NCI-H2171 treated with DMSO at 0.1 percent for 48 hours (cell line): Measurements from ENCODE around the gene GRIK4.

Experiments
- DNase-seq: peaks from one replicate; lab custom pipeline; 2025; lab: John Stamatoyannopoulos, UW

GRIK4 gene

DNA sequence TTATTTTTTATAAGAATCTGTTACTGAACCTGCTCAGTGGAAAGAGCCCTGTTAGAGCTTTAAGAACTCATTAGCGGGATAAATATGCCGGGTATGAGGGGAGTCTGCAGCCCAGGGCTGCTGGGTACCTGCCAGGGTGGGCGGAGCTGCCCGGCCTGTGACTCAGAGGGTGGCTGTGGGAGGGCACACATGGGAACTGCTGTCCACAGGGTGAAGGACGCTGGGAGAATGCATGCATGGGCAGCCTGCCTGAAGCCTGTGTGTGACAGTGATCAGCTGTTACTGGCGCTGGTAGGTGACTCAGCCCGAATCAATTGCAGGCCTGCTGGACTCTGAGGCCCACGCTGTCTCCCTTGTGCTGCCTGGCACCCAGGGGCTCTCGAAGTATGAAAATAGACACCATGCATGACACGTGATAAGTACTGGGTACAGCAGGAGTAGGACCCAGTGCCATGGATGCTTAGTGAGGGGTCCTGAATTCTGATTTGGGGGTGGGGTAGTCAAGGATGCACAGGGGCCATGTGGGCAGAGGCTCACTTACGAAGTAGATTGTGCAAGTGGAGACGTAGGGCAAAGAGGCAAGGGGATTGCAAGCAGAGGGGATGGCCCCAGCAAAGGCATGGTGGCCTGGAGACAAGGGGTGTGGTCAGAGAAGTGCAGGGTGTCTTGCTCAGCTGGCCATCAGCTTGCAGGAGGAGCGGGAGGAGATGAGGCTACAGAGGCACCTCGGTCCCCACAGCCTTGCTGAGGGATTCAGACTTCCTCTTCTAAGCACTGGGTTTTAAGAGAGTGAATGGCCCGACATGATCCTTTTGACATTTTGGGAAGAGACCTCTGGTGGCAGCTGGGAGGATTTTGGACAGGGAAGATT lies 36.5 kb downstream of the GRIK4 start:
- DNase-seq, result peak; percentile 59

- DNase-seq, result no peak
Observed at GRCh38 chr11:120548682-120549209, 37.2 kb downstream of the GRIK4 start.

GRCh38 chr11:120549346-120549745 lies 37.8 kb downstream of the GRIK4 start:
- DNase-seq, result no peak

- DNase-seq, result no peak
Observed at GRCh38 chr11:120550007-120550406, 38.5 kb downstream of the GRIK4 start.

DNA sequence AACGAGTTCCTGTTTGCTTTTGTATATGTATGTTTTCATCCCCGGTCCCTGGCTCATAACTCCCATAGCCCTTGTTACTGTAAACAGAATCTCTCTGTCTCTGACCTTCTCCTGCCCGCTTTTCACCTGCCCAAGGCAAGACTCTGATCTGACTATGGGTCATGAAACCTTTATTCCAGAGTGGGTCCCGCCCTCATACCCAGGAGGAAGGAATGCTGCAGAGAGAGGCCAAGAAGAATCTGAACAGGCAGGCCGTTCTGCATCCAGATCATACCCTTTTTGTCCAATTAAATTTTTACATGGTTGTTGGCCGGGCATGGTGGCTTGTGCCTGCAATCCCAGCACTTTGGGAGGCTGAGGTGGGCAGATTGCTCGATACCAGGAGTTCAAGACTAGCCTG lies 39.6 kb downstream of the GRIK4 start:
- DNase-seq, result no peak

GRCh38 chr11:120554766-120555432 lies 43.4 kb downstream of the GRIK4 start:
- no peak for DNase-seq

DNA sequence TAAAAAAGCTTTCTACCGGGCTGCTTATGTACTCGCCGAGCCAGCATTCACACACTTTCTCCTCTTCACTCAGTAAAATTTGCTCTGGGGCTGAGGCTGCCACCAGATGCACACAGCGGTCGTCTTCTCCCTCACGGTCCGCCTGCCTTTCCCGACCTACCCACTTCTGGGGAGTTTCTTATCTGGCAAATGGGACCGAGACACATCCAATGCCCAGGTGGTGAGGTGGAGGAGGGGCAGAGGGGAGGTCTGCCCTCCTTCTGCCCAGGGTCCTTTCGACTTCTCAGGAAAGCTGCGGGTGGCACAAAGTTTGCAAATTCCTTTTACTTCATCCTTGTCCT lies 43.9 kb downstream of the GRIK4 start:
- no peak for DNase-seq

- DNase-seq, result no peak
Observed at GRCh38 chr11:120556797-120557196, 45.2 kb downstream of the GRIK4 start.

DNA sequence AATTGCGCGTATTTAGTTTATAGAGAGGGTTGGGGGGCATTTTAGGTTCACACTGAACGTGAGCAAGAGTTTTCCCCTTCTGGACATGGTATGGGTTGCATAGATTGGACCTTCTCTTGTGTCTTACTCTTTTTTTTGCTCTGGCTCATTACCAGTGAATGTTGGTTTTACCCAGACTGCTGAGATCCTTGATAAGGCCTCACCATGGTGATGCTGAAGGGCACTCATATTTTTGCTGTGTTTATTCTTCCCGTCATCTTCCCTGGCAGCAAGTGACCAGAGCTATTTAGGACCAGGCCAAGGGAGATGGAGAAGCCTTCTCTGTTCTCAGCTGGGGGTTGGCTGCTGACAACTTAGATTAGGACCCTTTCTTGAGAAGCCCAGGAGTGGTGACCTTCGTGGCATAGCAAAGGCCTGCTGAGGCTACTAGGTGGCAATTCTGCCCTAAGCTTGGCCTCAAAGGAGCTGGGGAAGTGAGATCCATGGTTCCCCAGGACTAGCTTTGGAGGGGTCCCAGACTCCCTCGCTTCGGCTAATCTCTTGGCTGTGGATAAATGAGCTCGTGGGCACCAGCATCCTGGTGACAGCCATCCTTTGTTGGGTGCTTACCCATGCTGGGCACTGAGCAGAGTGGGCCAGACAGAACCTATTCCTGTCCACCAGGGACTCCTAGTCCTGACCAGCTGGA lies 47.3 kb downstream of the GRIK4 start:
- no peak for DNase-seq

DNA sequence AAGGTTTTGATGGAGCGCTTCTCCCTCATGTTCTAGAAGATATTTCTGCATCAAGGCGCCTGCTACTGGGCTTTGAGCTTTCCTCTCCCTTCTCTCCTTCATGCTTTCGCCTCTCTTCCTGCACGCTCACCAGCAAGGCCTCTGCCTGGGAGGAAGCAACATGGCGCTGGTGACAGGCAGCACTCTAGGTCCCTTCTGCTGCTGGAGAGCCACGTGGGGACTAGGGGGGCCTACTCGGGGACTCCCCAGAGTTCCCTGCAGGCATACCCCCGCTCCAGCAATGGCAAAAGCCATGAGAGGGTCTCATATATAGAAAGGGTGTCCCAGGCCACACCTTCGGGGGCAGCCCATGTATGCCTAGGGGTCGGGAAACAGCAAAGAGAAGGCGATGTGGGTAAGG lies 49.7 kb downstream of the GRIK4 start:
- DNase-seq, result no peak

GRCh38 chr11:120562806-120563425 lies 51.4 kb downstream of the GRIK4 start:
- no peak for DNase-seq

DNA sequence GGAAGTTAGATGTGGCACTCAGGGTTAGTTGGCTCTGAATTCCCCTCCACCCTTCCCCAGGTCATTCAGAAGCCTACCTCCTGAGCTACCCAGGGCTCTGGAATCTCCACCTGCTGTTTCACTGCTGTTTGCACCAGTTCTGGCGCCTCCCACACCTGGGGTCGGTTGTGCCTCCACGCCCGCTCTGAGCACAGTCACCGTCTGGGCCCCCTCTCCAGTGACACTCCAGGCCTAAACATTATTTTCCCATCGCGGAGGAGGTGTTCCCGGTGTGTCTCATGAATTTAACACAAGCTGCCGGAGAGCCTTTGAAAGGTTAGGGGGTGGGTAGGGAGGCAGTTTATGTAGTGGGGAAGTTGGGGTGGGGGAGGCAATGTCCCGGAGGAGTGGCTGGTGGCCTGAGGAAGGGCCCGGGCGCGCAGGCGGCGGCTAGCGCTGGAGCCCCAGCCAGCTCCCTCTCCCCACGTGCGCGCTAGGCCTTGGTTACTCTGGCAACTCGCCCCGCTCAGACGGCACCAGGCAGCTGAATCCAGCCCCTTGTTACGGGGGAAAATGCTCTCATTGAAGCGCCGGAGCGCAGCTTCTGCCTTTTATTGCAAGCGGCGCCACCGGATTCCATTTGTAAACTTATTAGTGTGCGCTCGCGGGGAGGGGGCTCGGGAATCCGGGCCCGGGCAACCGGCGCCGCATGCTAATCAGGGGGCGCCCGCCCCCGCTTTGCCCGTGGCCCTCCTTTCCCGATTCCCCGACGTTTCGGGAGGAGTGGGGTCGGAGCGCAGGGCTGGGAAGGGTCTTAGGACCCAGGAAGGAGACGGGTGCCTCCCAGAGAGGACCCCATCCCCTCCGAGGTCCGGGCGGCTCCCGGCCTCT lies 52.4 kb downstream of the GRIK4 start:
- peak; percentile 50 for DNase-seq

DNA sequence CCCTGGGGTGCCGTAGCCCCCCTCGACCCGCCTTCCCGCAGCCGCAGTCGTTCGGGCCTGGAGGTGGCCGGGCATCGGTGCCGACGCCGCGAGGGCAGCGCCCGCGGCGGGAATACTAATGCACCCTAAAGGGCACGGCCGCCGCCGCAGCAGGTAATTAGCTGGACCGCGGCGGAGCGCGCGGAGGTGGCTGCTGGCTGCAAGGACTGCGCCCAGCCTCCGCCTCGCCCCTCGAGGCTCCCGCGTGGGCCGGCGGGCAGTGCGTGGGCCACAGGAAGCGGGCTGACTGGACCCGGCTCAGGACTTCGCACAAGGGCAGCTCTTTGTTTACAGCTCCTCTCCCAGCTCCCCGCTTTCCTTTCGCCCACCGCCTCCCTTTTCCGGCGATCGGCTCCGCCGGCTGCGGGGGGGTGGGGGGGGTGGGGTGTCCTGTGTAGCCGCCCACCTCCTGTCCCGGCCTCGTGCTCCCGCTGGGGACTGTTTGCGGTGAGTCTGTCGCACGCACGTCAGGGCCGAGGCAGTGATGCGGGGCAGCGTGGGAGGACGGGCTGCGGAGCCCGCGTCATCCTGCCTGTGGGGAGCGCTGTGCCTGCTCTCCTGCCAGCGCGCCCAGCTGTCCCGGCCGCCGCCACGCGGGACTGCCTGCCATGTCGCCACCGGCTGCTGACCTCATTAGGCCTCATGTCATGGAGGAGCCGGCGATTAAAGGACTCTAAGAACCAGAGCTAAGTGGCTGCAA lies 53.2 kb downstream of the GRIK4 start:
- peak; percentile 35 for DNase-seq

- DNase-seq, result no peak
Observed at GRCh38 chr11:120565466-120566155, 54.1 kb downstream of the GRIK4 start.

- no peak for DNase-seq
Observed at GRCh38 chr11:120566176-120566575, 54.6 kb downstream of the GRIK4 start.

DNA sequence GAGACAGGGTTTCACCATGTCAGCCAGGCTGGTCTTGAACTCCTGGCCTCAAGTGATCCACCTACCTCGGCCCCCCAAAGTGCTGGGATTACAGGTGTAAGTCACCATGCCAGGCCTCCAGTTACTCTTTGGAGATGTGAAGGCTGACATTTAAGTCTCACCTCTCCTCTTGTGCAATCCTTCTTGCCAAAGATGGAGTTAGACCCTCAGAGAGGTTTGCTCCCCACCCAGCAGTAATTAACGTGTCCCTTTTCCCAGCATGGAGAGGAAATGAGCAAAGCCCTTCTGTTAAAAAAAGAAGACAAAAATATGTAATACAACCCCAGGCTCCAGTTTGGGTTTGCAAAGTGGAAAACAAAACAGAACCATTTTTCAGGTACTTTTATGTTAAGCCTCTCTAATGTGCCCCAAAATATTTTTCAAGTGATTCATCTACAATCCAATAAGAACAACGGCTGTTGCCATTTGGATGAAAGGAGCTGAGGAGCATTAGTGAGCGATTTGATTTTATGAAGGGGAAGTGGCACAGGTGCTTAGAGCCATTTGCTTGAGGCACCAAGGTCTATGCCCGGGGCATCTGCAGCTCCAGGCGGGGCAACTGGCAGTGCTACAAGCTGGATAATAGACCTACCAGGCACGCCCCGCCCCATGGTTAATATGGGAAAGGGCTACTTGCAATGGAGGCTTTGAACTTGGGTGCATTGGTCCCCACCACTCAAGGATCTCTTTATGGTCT lies 57.2 kb downstream of the GRIK4 start:
- DNase-seq, result no peak

DNA sequence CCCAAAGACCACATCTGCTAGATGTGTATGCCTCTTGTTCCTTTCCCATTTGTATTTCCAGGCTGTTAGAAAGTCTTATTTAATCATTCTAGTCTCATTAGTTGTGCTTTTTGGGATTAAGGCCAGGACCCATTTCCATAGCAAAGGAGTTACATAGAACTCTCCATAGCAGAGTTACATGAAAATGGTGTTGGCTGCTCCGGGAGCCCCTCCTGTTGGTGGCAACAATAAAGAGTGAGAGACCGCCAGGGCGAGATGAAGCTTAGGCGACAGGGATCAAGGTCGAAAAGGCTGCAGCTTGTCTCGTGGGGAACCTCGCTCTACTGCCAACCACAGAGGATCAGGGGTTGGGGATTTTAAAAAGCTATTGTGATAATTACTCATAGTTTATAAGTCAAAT lies 58.3 kb downstream of the GRIK4 start:
- no peak for DNase-seq

DNA sequence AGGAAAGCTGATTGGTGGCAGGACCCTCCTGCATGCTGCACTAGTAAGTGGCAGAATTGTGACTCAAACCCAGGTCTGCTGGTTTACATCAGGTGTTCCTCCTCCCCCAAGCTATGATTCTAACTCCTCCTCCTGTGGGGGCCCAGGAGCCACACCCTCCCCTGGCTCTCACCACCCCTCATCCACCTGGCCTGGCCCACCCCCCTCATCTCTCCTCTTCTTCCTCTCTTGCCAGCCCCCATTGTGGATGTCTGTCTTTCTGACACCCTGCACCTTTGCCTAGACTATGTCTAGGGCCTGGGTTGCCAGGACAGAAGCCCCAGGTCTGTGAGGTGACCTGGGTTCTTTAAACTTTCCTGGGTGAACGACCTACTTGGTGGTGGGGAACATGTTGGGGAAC lies 59.9 kb downstream of the GRIK4 start:
- DNase-seq, result no peak

DNA sequence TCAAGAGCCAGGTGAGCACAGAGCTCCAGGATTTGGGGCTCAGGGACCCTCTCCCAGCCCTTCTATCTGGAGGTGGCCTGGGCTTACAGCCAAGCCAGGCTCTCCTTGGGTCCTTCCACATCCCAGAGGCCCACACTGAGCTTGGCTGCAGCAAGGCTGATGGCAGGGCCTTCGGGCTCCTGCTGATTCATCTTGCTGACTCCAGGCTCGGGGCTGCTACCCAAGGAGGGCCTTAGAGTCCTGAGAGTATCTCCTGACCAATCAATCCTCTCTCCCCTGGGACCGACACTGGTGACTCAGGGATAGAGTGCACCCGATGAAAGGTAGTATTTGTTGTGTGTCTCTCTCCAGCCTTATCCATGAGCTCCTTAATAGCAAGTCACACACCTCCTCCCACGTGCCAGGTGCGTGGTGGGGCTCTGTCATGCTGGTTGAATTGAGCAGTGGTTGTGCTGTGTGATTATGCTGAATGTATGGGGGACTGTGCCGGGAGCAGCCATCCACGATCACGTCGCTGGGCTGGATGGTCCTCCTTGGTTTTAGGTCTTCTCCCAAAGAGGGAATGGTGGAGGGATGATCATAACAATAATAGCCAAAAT lies 62.3 kb downstream of the GRIK4 start:
- no peak for DNase-seq
